Measurements from ENCODE around the gene GSX2. TPM values are rescaled to one million over a fixed set of nuclear protein-coding genes. Genes with fewer than 3 reads are reported as not detected.

GSX2 gene
- polyA plus RNA-seq, 1 donor (not counting 4 experiments of a cell fraction or from before 2014, with no cell fraction given), result not detected

- Histone ChIP-seq H3K36me3 (ENCODE audit: control insufficient read depth in 2 of 2, extremely low read depth in 1 of 2, insufficient read depth in 2 of 2, low read length in 2 of 2) (no peaks in the 10 kb centered on the region), H3K4me2 (ENCODE audit: control insufficient read depth, extremely low read depth, insufficient read depth, low read depth, low read length) (no peak overlapping the region), H3K4me1 (ENCODE audit: control insufficient read depth, extremely low read depth, insufficient read depth, low read length) (peaks cover 20% of the 10 kb centered on the region), H3K79me2 (ENCODE audit: control insufficient read depth, insufficient read depth, low read length) (no peaks in the 10 kb centered on the region), H3K9me1 (ENCODE audit: control insufficient read depth, extremely low read depth, insufficient read depth, low read length) (no peaks in the 10 kb centered on the region), H3K4me3 (ENCODE audit: control insufficient read depth in 2 of 3, extremely low read depth in 1 of 3, insufficient read depth in 2 of 3, low read depth in 1 of 3, low read length in 3 of 3) (no peak overlapping the region), H4K20me1 (ENCODE audit: control insufficient read depth, extremely low read depth, insufficient read depth, low read length) (no peaks in the 10 kb centered on the region), H2AFZ (ENCODE audit: control insufficient read depth, low read length) (no peak overlapping the region), H3K9me3 (ENCODE audit: control insufficient read depth, low read depth, low read length) (no peaks in the 10 kb centered on the region), H3K27me3 (ENCODE audit: control insufficient read depth, extremely low read depth, insufficient read depth, low read length) (peaks cover 54% of the 10 kb centered on the region), H3K9ac (ENCODE audit: control insufficient read depth, extremely low read depth, insufficient read depth, low read length) (no peak overlapping the region), H3K27ac (ENCODE audit: control insufficient read depth, insufficient read depth, low read length) (no peak overlapping the region)
- TF ChIP-seq EZH2 (IDR thresholded peaks at IDR 0.05; ENCODE audit: low read length) (no peak), CTCF (optimal IDR thresholded peaks at IDR 0.05 in 1 of 3, IDR thresholded peaks at IDR 0.05 in 1 of 3, conservative IDR thresholded peaks at IDR 0.05 in 1 of 3; ENCODE audit: extremely low read depth in 1 of 3, insufficient read depth in 2 of 3, low read length in 3 of 3) (no peak)
- dilution Hi-C loops (cut with MboI; ENCODE audit: extremely low pct_ligation_motif_present, low sequenced_read_pairs), result no loop called here
- no peak for DNase-seq (ENCODE audit: low read depth, low spot score)
- FAIRE-seq, result no peak
Observed at GRCh38 chr4:54093324-54094240, 6.4 kb upstream of the GSX2 start.

GRCh38 chr4:54094451-54094850 is 5.5 kb upstream of the GSX2 start:
- no peak for DNase-seq (ENCODE audit: low read depth, low spot score)
- no peaks in the 10 kb centered on the region for H3K9me3 ChIP-seq (ENCODE audit: control insufficient read depth, low read depth, low read length)
- H3K4me3 ChIP-seq (ENCODE audit: control insufficient read depth in 2 of 3, extremely low read depth in 1 of 3, insufficient read depth in 2 of 3, low read depth in 1 of 3, low read length in 3 of 3), result no peak overlapping the region
- H3K36me3 ChIP-seq (ENCODE audit: control insufficient read depth in 2 of 2, extremely low read depth in 1 of 2, insufficient read depth in 2 of 2, low read length in 2 of 2), result no peaks in the 10 kb centered on the region
- FAIRE-seq, result no peak
- H3K9ac ChIP-seq (ENCODE audit: control insufficient read depth, extremely low read depth, insufficient read depth, low read length), result no peak overlapping the region
- TF ChIP-seq EZH2 (IDR thresholded peaks at IDR 0.05; ENCODE audit: low read length) (no peak), CTCF (optimal IDR thresholded peaks at IDR 0.05 in 1 of 3, IDR thresholded peaks at IDR 0.05 in 1 of 3, conservative IDR thresholded peaks at IDR 0.05 in 1 of 3; ENCODE audit: extremely low read depth in 1 of 3, insufficient read depth in 2 of 3, low read length in 3 of 3) (no peak)
- H3K9me1 ChIP-seq (ENCODE audit: control insufficient read depth, extremely low read depth, insufficient read depth, low read length), result no peaks in the 10 kb centered on the region
- peaks cover 62% of the 10 kb centered on the region for H3K27me3 ChIP-seq (ENCODE audit: control insufficient read depth, extremely low read depth, insufficient read depth, low read length)
- H2AFZ ChIP-seq (ENCODE audit: control insufficient read depth, low read length), result no peak overlapping the region
- H4K20me1 ChIP-seq (ENCODE audit: control insufficient read depth, extremely low read depth, insufficient read depth, low read length), result no peaks in the 10 kb centered on the region
- peaks cover 24% of the 10 kb centered on the region for H3K4me1 ChIP-seq (ENCODE audit: control insufficient read depth, extremely low read depth, insufficient read depth, low read length)
- no peak overlapping the region for H3K4me2 ChIP-seq (ENCODE audit: control insufficient read depth, extremely low read depth, insufficient read depth, low read depth, low read length)
- H3K27ac ChIP-seq (ENCODE audit: control insufficient read depth, insufficient read depth, low read length), result no peak overlapping the region
- H3K79me2 ChIP-seq (ENCODE audit: control insufficient read depth, insufficient read depth, low read length), result no peaks in the 10 kb centered on the region
- dilution Hi-C loops (cut with MboI; ENCODE audit: extremely low pct_ligation_motif_present, low sequenced_read_pairs), result no loop called here
